ENCODE measurements around the gene PFDN4.

PFDN4 gene

DNA sequence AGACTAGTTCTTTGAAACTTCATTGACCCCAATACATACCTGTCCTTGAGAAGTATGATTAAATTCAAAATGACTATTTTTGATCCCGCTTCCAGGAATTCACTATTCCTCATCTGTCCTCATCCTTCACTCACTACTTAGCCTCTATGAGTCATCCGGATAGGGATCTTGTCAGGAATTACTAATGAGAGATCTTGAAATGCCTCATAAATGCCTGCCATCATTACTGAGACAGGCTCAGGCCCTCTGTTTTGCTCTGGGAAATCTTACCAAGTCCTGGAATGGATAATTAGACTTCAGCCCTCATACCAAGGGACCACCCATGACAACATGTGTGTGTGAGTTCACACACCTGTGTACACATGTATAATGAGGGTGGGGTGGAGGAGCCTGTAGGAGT, 31.3 kb upstream of the PFDN4 start:
- Histone ChIP-seq H3K9ac (ENCODE audit: low read length) (no peak overlapping the region), H3K4me1 (ENCODE audit: insufficient read depth, low read length) (no peaks in the 10 kb centered on the region), H3K9me3 (ENCODE audit: low read length) (no peaks in the 10 kb centered on the region), H3K36me3 (ENCODE audit: insufficient read depth, low read length) (no peaks in the 10 kb centered on the region), H3K4me3 (ENCODE audit: low read depth in 1 of 2, low read length in 2 of 2) (no peak overlapping the region), H3K27ac (ENCODE audit: low read depth, low read length) (no peak overlapping the region), H3K27me3 (ENCODE audit: control insufficient read depth in 1 of 2, insufficient read depth in 2 of 2, low read length in 2 of 2) (peaks cover 16 to 39% of the 10 kb centered on the region in 2 donors)

DNA sequence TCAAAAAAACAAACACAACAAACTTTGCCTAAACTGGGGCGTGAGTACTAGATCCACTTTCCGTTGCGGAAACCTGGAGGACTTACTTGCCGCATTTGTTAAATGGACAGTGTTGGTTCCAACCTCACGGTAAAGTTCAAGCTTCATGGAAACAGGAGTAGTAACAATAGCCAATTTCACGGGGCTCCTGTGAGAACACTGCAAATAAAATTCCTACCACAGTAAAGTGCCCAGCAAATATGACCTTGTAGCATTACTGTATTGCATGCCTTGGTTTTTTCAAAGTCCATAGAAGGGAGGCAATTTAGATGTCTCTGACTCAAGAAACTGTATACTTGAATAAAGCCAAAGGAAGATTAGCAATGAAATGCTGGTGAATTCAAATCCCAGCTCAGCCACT, 30.5 kb upstream of the PFDN4 start:
- H3K27me3 ChIP-seq (ENCODE audit: control insufficient read depth in 1 of 2, insufficient read depth in 2 of 2, low read length in 2 of 2), result peaks cover 10 to 33% of the 10 kb centered on the region in 2 donors

DNA sequence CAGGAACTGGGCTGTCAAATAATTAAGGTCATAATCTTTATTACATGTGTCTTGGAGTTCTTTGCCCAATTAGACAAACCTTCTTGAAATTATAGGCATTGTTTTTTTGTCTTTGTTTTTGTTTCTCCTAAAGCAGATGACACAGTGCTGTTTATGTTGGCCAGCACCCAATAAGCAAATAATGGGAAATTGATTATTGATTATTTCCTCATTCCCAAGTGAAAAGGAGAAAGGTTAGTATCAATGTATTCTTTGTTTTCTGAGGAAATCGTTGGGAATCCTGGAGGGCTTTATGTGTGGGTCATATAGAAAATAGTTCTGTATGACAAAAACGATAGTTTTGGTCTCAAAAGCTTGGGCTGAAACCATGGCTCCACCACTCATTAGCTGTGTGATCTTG, 29.6 kb upstream of the PFDN4 start:
- Histone ChIP-seq H3K9ac (ENCODE audit: low read length) (no peak overlapping the region), H3K4me1 (ENCODE audit: insufficient read depth, low read length) (no peaks in the 10 kb centered on the region), H3K27ac (ENCODE audit: low read depth, low read length) (no peak overlapping the region), H3K4me3 (ENCODE audit: low read depth in 1 of 2, low read length in 2 of 2) (no peak overlapping the region), H3K9me3 (ENCODE audit: low read length) (no peaks in the 10 kb centered on the region), H3K27me3 (ENCODE audit: control insufficient read depth in 1 of 2, insufficient read depth in 2 of 2, low read length in 2 of 2) (peaks cover 10 to 24% of the 10 kb centered on the region in 2 donors), H3K36me3 (ENCODE audit: insufficient read depth, low read length) (no peaks in the 10 kb centered on the region)

More for the DNA sequence above, 30.5 kb upstream of the PFDN4 start:
- Histone ChIP-seq H3K4me1 (ENCODE audit: insufficient read depth, low read length) (no peaks in the 10 kb centered on the region), H3K9me3 (ENCODE audit: low read length) (no peaks in the 10 kb centered on the region), H3K36me3 (ENCODE audit: insufficient read depth, low read length) (no peaks in the 10 kb centered on the region), H3K27ac (ENCODE audit: low read depth, low read length) (no peak overlapping the region), H3K4me3 (ENCODE audit: low read depth in 1 of 2, low read length in 2 of 2) (no peak overlapping the region), H3K9ac (ENCODE audit: low read length) (no peak overlapping the region)

DNA sequence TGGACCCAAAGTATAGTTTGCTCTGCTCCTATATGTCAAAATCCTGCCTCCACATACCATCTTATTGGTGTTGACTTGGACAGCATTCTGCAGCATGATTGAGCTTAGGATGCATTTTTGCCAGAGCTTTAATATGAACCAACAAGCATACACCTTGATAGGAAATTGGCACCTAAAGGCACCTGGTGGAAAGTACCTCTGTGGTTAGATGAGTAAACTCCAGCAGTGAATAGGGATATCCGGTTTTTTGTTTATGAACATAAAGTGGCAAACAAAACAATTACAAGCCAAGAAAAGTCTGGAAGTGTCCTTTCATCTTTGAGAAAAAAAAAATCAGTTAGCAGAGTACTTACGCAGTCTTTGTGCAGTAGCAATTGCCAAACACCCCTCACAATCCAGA, 27.9 kb upstream of the PFDN4 start:
- H3K4me1 ChIP-seq (ENCODE audit: insufficient read depth, low read length), result no peaks in the 10 kb centered on the region
- peaks cover 4 to 7% of the 10 kb centered on the region in 2 donors for H3K27me3 ChIP-seq (ENCODE audit: control insufficient read depth in 1 of 2, insufficient read depth in 2 of 2, low read length in 2 of 2)
- H3K9ac ChIP-seq (ENCODE audit: low read length), result no peak overlapping the region
- H3K36me3 ChIP-seq (ENCODE audit: insufficient read depth, low read length), result no peaks in the 10 kb centered on the region
- no peak overlapping the region for H3K27ac ChIP-seq (ENCODE audit: low read depth, low read length)
- H3K9me3 ChIP-seq (ENCODE audit: low read length), result no peaks in the 10 kb centered on the region
- H3K4me3 ChIP-seq (ENCODE audit: low read depth in 1 of 2, low read length in 2 of 2), result no peak overlapping the region

DNA sequence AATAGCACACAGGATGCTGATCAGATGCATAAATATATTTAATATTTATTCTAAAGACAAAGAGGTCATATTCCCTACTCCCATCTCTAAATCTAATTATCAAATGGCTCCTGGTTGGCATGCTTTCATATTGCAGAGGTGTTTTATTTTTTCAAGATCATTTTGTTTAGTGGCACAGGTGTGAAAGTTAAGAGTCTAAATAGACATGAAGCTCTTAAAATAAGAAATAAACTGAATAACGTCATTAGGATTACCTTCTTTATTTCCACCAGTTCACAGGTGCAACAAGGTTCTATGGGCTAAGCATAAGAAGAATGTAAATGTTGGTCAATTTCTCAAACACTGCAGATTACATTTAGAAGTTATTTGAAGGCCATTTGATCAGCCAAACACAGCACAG, 27.0 kb upstream of the PFDN4 start:
- H3K27me3 ChIP-seq (ENCODE audit: control insufficient read depth in 1 of 2, insufficient read depth in 2 of 2, low read length in 2 of 2), result peaks cover 0 to 4% of the 10 kb centered on the region in 2 donors
- no peak overlapping the region for H3K4me3 ChIP-seq (ENCODE audit: low read depth in 1 of 2, low read length in 2 of 2)
- no peak overlapping the region for H3K27ac ChIP-seq (ENCODE audit: low read depth, low read length)
- no peak overlapping the region for H3K9ac ChIP-seq (ENCODE audit: low read length)
- H3K36me3 ChIP-seq (ENCODE audit: insufficient read depth, low read length), result no peaks in the 10 kb centered on the region
- no peaks in the 10 kb centered on the region for H3K4me1 ChIP-seq (ENCODE audit: insufficient read depth, low read length)
- no peaks in the 10 kb centered on the region for H3K9me3 ChIP-seq (ENCODE audit: low read length)

DNA sequence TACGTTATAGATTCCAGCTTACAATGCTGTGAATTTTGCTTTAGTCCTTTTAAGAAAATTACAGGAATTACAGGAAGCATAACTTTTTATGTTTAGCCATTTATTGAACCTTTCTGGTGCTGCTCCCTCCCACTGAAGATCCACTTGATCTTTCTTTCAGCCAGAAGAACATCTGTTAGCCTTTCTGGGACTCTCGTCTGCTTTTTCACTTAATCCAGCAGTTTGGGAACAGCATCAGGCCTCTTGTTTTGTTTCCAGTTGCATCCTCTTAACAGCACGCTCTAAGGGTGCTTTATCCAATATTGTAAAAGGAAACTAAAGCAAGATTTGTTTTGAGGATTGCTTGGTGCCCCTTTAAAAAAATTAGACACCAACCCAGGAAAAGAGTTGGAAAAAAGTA, 23.8 kb upstream of the PFDN4 start:
- Histone ChIP-seq H3K27me3 (ENCODE audit: control insufficient read depth in 1 of 2, insufficient read depth in 2 of 2, low read length in 2 of 2) (peaks cover 0 to 4% of the 10 kb centered on the region in 2 donors), H3K27ac (ENCODE audit: low read depth, low read length) (no peak overlapping the region), H3K4me1 (ENCODE audit: insufficient read depth, low read length) (no peaks in the 10 kb centered on the region), H3K9ac (ENCODE audit: low read length) (no peak overlapping the region), H3K9me3 (ENCODE audit: low read length) (no peaks in the 10 kb centered on the region), H3K4me3 (ENCODE audit: low read depth in 1 of 2, low read length in 2 of 2) (no peak overlapping the region), H3K36me3 (ENCODE audit: insufficient read depth, low read length) (no peaks in the 10 kb centered on the region)

DNA sequence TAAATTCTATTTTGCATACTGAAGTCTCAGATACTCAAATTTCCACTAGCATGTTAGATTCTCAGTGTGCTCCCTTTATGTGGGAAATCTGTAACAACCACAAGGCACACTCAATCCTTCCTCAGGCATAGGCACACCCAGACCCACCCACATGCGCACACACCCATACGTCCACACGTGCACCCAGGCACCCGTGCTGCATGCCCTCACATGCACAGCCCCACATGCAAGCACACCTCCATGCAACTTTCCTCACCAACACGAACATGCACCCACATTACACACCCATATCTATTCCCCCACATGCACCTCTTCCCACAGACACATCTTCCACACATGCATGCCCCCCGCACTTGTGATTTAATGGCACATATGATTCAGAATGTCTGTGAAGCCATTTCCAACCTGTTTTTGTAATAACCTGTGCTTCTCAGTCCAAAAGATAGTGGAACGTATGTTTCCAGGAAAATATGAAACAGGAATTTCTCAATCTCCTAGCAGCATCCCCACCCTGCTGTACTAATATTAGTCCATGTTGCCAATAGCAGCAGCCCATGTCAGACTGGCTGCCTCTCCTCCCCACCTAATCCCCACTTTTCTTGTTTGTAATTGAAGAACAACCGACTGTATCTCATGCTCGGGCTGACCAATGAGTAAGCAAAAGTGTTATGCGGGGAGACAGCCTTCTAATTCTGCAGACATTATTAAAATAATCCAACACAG, 22.8 kb upstream of the PFDN4 start:
- Histone ChIP-seq H3K36me3 (ENCODE audit: insufficient read depth, low read length) (no peaks in the 10 kb centered on the region), H3K27me3 (ENCODE audit: control insufficient read depth in 1 of 2, insufficient read depth in 2 of 2, low read length in 2 of 2) (peaks cover 0 to under 1% of the 10 kb centered on the region in 2 donors)

DNA sequence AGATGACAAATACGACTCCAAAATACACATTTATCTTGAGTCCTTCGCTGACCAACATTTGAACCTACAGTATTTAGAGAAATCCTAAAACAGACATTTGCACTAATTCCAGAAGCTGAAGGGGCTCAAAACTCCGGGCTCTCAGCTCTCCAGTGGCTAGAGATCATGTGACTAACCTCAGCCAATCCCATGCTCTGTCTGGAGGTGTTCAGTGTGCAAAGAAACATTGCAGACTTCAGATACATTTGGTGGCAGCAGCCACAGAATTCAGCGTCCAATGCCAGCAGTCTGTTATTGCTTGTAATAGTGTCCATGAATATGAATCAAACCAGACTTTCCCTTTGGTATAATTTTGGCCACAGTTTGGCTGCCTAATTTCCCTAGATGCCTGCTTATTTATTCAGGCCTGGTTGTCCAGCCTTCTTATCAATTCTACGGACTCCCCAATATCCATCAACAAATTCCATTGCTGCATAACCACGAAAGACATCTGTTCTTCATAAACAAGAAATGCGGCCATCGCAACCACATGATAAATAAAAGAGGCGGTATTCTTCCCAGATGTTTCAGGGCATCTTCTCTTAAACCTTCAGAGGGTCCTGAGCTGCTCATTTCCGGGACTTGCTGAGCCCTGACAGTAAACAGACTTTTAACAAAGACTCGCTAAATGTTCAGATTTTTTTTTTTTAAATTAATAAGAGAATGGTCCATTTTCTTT, 19.6 kb upstream of the PFDN4 start:
- H3K27me3 ChIP-seq (ENCODE audit: control insufficient read depth in 1 of 2, insufficient read depth in 2 of 2, low read length in 2 of 2), result no peaks in the 10 kb centered on the region
- no peak overlapping the region for H3K27ac ChIP-seq (ENCODE audit: low read depth, low read length)
- H3K9me3 ChIP-seq (ENCODE audit: low read length), result no peaks in the 10 kb centered on the region
- no peak overlapping the region for H3K9ac ChIP-seq (ENCODE audit: low read length)
- no peaks in the 10 kb centered on the region for H3K36me3 ChIP-seq (ENCODE audit: insufficient read depth, low read length)
- H3K4me1 ChIP-seq (ENCODE audit: insufficient read depth, low read length), result no peaks in the 10 kb centered on the region
- H3K4me3 ChIP-seq (ENCODE audit: low read depth in 1 of 2, low read length in 2 of 2), result no peak overlapping the region

More for the DNA sequence above, 22.8 kb upstream of the PFDN4 start:
- Histone ChIP-seq H3K4me1 (ENCODE audit: insufficient read depth, low read length) (no peaks in the 10 kb centered on the region), H3K9me3 (ENCODE audit: low read length) (no peaks in the 10 kb centered on the region), H3K27ac (ENCODE audit: low read depth, low read length) (no peak overlapping the region), H3K4me3 (ENCODE audit: low read depth in 1 of 2, low read length in 2 of 2) (no peak overlapping the region), H3K9ac (ENCODE audit: low read length) (no peak overlapping the region)

DNA sequence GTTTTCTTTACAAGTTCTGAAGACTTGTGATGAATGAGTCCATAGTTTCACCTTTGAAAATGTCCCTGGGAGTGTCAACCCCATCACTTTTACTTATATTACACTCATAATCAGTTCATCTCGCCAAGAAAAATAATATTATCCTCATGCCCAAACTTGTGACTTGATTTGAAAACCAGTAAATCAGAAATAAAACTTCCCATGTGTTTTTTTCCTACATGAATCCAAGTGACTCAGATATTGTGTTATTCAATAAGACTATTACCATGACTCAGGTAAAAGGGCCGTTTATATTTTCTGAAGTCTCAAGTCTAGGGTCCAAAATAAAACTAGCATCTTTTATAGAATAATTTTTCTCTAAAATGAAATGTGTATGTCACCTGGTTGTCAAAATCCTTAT, 18.3 kb upstream of the PFDN4 start:
- Histone ChIP-seq H3K4me3 (ENCODE audit: low read depth in 1 of 2, low read length in 2 of 2) (no peak overlapping the region), H3K9ac (ENCODE audit: low read length) (no peak overlapping the region), H3K27ac (ENCODE audit: low read depth, low read length) (no peak overlapping the region), H3K36me3 (ENCODE audit: insufficient read depth, low read length) (no peaks in the 10 kb centered on the region), H3K27me3 (ENCODE audit: control insufficient read depth in 1 of 2, insufficient read depth in 2 of 2, low read length in 2 of 2) (no peaks in the 10 kb centered on the region), H3K4me1 (ENCODE audit: insufficient read depth, low read length) (no peaks in the 10 kb centered on the region), H3K9me3 (ENCODE audit: low read length) (no peaks in the 10 kb centered on the region)

DNA sequence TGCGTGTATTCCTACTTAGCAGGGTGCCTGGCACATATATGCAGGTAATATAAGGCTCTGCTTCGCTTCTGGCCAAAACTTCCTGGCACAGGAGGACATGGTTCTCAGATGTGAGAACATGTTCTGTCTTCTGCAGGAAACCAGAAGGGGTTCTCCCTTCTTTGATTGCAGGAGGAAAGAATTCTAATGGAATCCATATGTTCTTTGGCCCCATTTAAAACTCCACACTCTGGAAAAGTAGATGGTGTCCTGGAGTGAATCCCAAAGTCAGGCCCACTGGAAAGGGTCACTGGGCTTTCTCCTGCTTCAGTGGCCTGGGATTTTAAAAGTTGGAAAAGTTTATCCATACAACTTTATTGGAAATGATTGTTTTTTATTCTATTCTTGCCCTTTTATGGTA, 17.7 kb upstream of the PFDN4 start:
- H3K27ac ChIP-seq (ENCODE audit: low read depth, low read length), result no peak overlapping the region
- H3K36me3 ChIP-seq (ENCODE audit: insufficient read depth, low read length), result no peaks in the 10 kb centered on the region
- no peak overlapping the region for H3K4me3 ChIP-seq (ENCODE audit: low read depth in 1 of 2, low read length in 2 of 2)
- H3K4me1 ChIP-seq (ENCODE audit: insufficient read depth, low read length), result no peaks in the 10 kb centered on the region
- no peaks in the 10 kb centered on the region for H3K27me3 ChIP-seq (ENCODE audit: control insufficient read depth in 1 of 2, insufficient read depth in 2 of 2, low read length in 2 of 2)
- no peaks in the 10 kb centered on the region for H3K9me3 ChIP-seq (ENCODE audit: low read length)
- no peak overlapping the region for H3K9ac ChIP-seq (ENCODE audit: low read length)

DNA sequence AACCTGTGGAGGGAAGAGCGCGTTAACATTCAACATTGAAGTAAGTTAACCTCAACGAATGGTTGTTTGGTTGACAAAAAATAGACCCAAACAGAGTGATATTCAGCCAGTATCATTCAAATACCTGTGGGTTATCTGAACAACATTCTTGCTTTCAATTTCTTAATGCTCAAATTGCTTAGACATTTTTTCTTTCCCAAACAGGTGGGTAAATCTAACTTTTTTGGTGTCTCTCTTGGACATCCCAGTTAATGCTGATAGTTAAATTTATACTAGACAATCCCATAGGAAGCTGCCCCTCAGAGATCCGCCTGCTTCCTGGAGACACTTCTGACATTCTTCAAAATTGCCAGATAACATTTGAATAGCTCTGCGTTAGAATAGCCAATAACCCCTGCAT, 14.1 kb upstream of the PFDN4 start:
- H3K9ac ChIP-seq (ENCODE audit: low read length), result no peak overlapping the region
- H3K27me3 ChIP-seq (ENCODE audit: control insufficient read depth in 1 of 2, insufficient read depth in 2 of 2, low read length in 2 of 2), result no peaks in the 10 kb centered on the region
- H3K27ac ChIP-seq (ENCODE audit: low read depth, low read length), result no peak overlapping the region
- H3K36me3 ChIP-seq (ENCODE audit: insufficient read depth, low read length), result no peaks in the 10 kb centered on the region
- no peak overlapping the region for H3K4me3 ChIP-seq (ENCODE audit: low read depth in 1 of 2, low read length in 2 of 2)
- H3K9me3 ChIP-seq (ENCODE audit: low read length), result no peaks in the 10 kb centered on the region
- no peaks in the 10 kb centered on the region for H3K4me1 ChIP-seq (ENCODE audit: insufficient read depth, low read length)
